CD4-positive, alpha-beta T cell treated with Interleukin-10 for 1 hour (primary cell): ENCODE data around the gene EN1.

Experiments used
- DNase-seq: peaks from one replicate; pipeline ENCODE4 v3.0.0-alpha.2; 2020

Gene EN1

GRCh38 chr2:118816669-118817068 is 30.8 kb downstream of the EN1 start:
- no peak for DNase-seq

GRCh38 chr2:118815731-118816130 is 31.7 kb downstream of the EN1 start:
- no peak for DNase-seq

GRCh38 chr2:118815314-118815713 is 32.1 kb downstream of the EN1 start:
- DNase-seq: no peak

GRCh38 chr2:118814368-118814767 is 33.1 kb downstream of the EN1 start:
- no peak for DNase-seq

GRCh38 chr2:118813601-118814339 is 33.7 kb downstream of the EN1 start:
- DNase-seq: no peak

GRCh38 chr2:118813111-118813510 is 34.3 kb downstream of the EN1 start:
- no peak for DNase-seq

- no peak for DNase-seq
These were observed 34.9 kb downstream of the EN1 start for GRCh38 chr2:118812552-118812951.

- DNase-seq: no peak
These were observed 35.8 kb downstream of the EN1 start for GRCh38 chr2:118811514-118812115.

- DNase-seq: no peak
These were observed 36.7 kb downstream of the EN1 start for GRCh38 chr2:118810766-118811165.

GRCh38 chr2:118808429-118808809 is 39.0 kb downstream of the EN1 start:
- DNase-seq: no peak

- DNase-seq: no peak
These were observed 39.6 kb downstream of the EN1 start for GRCh38 chr2:118807668-118808428.

- DNase-seq: no peak
These were observed 40.4 kb downstream of the EN1 start for GRCh38 chr2:118806797-118807667.

- DNase-seq: no peak
These were observed 42.3 kb downstream of the EN1 start for GRCh38 chr2:118805064-118805690.

GRCh38 chr2:118803012-118803411 is 44.4 kb downstream of the EN1 start:
- no peak for DNase-seq

GRCh38 chr2:118801151-118801550 is 46.3 kb downstream of the EN1 start:
- DNase-seq: no peak

GRCh38 chr2:118800736-118801135 is 46.7 kb downstream of the EN1 start:
- no peak for DNase-seq

- no peak for DNase-seq
These were observed 52.9 kb downstream of the EN1 start for GRCh38 chr2:118794546-118794945.
